Left ventricle myocardium superior (tissue), 1 donor: ENCODE data around the gene NPIPA1. TPM values are rescaled to one million over a fixed set of nuclear protein-coding genes. Genes with fewer than 3 reads are reported as not detected.
"Not testable (repeated sequence)": the region's sequence is repeated elsewhere in the genome, so short reads cannot be mapped to it uniquely, and the experiment has no call there.

Experiments used
- ATAC-seq: fragments of 200-7000 bp; cut with Tn5 transposase; one replicate; pipeline ENCODE4 v1.9.1; 2020; ENCODE audit warnings: mild to moderate bottlenecking, moderate library complexity
- DNase-seq: peaks from one replicate; pipeline ENCODE4 v3.0.0-alpha.2; 2020
- intact Hi-C: fragments of 100-400 bp; cut with micrococcal nuclease; formaldehyde crosslinking; loops from one replicate; pipeline ENCODE4 v1.11.0; 2022
- total RNA-seq: library from RNA; stranded (reverse); fragmentation: NEBNext Ultra II Directional; extraction: Animal tissue kit (Norgen Biotek cat#: 25700); gene quantifications from one replicate; pipeline ENCODE4 v1.2.1, GENCODE V29; 2021
- donor health status: DM: no; HTN: yes; CAD: no; lungs with severe emphysema.

NPIPA1 gene
- total RNA-seq, 1 donor from 2014 or later, result 46.3 TPM

DNA sequence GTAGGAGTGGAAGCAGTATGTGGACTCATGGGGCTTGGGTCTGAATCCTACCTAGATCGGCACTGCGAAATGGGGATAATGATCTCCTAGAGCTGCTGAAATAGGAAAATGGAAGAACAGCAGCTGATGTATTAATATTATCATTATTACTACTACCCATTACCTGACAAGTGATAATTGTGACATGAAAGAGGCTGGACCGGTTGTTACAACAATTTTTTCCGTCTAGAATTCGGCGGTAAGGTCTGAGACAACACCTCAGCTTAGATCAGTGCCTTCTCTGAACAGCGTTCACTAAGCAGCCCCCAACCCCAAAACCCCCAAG lies 37.0 kb downstream of the NPIPA1 start:
- DNase-seq, ATAC-seq, intact Hi-C loops: not testable (repeated sequence)

- ATAC-seq, result peak; percentile 96
- intact Hi-C loops, result not testable (repeated sequence)
- DNase-seq, result peak; percentile 99
These were observed 37.6 kb downstream of the NPIPA1 start, which contains the start of gene PDXDC1 for GRCh38 chr16:14974656-14975417. Gene PDXDC1, plus strand, starts transcription at chr16:14975026. Its CDS starts 174 bp downstream, at chr16:14975200.

GRCh38 chr16:14975418-14976194 lies 38.4 kb downstream of the NPIPA1 start:
- DNase-seq (peak; percentile 67), ATAC-seq (peak; percentile 42)
- intact Hi-C loops, result not testable (repeated sequence)

DNA sequence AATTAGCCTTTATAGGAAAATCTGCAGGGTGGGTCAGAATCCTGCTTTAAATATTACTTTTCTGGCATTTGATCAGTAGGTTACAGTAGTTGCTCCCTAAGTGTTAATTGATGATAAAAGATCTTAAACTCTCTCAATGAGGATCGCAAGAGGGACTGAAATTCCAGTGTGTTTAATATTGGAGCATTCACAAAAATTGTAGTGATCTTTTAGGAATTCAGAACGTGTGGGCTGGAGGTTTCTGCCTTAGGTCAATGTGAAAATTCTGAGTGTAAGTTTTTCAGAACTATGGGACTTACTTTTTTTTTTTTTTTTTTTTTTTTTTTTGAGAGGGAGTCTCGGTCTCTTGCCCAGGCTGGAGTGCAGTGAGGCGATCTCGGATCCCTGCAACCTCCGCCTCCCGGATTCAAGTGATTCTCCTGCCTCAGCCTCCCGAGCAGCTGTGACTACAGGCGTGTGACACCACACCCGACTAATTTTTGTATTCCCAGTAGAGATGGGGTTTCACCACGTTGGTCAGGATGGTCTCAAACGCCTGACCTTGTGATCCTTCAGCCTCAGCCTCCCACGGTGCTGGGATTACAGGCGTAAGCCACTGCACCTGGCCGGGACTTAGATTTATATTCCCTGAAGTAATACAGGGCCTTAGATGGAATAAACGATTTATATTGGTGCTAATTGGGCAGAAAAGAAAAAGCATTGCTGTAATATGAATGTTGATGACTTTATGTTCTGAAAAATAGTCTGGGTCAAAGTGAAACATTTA lies 39.9 kb downstream of the NPIPA1 start:
- ATAC-seq, intact Hi-C loops, DNase-seq: not testable (repeated sequence)

- ATAC-seq, DNase-seq, intact Hi-C loops: not testable (repeated sequence)
These were observed 41.0 kb downstream of the NPIPA1 start for GRCh38 chr16:14978281-14978680.

GRCh38 chr16:14978908-14979307 lies 41.7 kb downstream of the NPIPA1 start:
- intact Hi-C loops, ATAC-seq, DNase-seq: not testable (repeated sequence)

- DNase-seq, ATAC-seq, intact Hi-C loops: not testable (repeated sequence)
These were observed 44.0 kb downstream of the NPIPA1 start for GRCh38 chr16:14981234-14981633.

DNA sequence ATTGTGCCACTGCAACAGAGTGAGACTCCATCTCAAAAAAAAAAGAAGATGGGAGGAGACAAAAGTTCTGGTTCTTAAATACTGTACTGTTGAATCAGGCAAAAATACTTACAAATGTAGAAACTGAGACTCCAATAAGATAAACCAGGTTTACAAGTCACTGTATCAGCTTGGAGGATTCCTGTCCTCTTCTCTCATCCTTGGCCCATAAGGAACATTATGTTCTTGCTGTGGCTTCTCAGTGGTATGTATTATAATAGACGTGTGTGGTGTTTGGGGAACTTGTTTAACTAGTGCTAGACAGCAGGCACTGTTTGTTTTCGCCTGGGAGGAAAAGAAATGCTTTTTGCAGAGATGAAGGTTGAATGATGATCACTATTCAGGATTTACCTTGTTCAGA lies 45.3 kb downstream of the NPIPA1 start:
- intact Hi-C loops, DNase-seq: not testable (repeated sequence)
- ATAC-seq, result peak; percentile 52

GRCh38 chr16:14988092-14988491 lies 50.8 kb downstream of the NPIPA1 start:
- ATAC-seq, result peak; percentile 15
- DNase-seq, intact Hi-C loops: not testable (repeated sequence)

- intact Hi-C loops, DNase-seq: not testable (repeated sequence)
- peak; percentile 17 for ATAC-seq
These were observed 51.5 kb downstream of the NPIPA1 start for GRCh38 chr16:14988661-14989191.

- DNase-seq (peak; percentile 33), ATAC-seq (peak; percentile 32)
- intact Hi-C loops, result not testable (repeated sequence)
These were observed 52.3 kb downstream of the NPIPA1 start for GRCh38 chr16:14989291-14990281.

DNA sequence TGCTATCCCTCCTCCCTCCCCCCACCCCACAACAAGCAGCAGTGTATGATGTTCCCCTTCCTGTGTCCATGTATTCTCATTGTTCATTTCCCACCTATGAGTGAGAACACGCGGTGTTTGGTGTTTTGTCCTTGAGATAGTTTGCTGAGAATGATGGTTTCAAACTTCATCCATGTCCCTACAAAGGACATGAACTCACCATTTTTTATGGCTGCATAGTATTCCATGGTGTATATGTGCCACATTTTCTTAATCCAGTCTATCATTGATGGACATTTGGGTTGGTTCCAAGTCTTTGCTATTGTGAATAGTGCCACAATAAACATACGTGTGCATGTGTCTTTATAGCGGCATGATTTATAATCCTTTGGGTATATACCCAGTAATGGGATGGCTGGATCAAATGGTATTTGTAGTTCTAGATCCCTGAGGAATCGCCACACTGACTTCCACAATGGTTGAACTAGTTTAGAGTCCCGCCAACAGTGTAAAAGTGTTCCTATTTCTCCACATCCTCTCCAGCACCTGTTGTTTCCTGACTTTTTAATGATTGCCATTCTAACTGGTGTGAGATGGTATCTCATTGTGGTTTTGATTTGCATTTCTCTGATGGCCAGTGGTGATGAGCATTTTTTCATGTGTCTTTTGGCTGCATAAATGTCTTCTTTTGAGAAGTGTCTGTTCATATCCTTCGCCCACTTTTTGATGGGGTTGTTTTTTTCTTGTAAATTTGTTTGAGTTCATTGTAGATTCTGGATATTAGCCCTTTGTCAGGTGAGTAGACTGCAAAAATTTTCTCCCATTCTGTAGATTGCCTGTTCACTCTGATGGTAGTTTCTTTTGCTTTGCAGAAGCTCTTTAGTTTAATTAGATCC lies 56.3 kb downstream of the NPIPA1 start:
- ATAC-seq, DNase-seq, intact Hi-C loops: not testable (repeated sequence)

GRCh38 chr16:14996702-14997101 lies 59.5 kb downstream of the NPIPA1 start:
- DNase-seq, intact Hi-C loops, ATAC-seq: not testable (repeated sequence)

DNA sequence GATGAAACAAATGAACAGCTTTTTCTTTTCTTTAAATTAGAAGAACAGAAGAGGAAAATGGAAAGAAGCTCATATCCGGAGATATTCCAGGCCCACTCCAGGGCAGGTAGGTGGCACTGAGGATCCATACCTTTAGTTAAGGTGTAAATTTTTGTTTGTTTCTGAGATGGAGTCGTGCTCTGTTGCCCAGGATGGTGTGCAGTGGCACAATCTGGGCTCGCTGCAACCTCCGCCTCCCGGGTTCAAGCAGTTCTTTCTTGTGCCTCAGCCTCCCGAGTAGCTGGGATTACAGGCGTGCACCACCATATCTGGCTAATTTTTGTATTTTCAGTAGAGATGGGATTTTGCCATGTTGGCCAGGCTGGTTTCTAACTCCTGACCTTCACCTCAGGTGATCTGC lies 61.1 kb downstream of the NPIPA1 start:
- DNase-seq, ATAC-seq, intact Hi-C loops: not testable (repeated sequence)

DNA sequence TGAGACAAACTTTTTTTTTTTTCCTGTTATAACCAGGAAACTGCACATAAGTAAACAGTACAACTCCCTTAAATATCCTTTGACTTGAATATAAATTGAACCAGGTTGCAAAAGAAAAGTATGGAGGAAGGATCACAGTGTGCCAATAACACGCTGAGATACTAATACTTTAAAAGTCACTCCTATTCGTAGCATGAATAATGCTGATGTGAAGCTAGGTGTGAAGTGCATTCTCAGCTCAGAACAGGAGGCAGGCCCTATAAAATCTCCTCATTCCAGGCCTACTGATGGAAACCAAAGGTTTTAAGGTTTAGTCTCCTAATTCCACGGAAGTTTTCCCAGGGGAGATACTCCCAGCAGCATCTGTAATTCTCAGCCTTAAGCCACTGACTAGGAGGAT lies 62.6 kb downstream of the NPIPA1 start:
- ATAC-seq, DNase-seq, intact Hi-C loops: not testable (repeated sequence)
